GM12892 (cell line): ENCODE data around the gene TRIM37.
"Not testable (repeated sequence)": the region's sequence is repeated elsewhere in the genome, so short reads cannot be mapped to it uniquely, and the experiment has no call there.

ENCODE experiments used
- DNase-seq: peaks from one replicate; pipeline ENCODE4 v3.0.0; 2011; ENCODE audit not compliant: insufficient read length
- FAIRE-seq: peaks from 2 replicates; lab custom pipeline; 2011; peaks lifted over from hg19 to GRCh38; lab: Jason Lieb, UNC
- POLR2A ChIP-seq: IDR thresholded peaks from 2 replicates; pipeline ENCODE4 v1.6.1; 2011; ENCODE audit warnings: low read depth, low read length, control low read depth
- POLR2AphosphoS5 ChIP-seq: IDR thresholded peaks from 2 replicates; pipeline ENCODE4 v1.6.1; 2011; ENCODE audit warnings: low read depth, low read length, control low read depth
- TAF1 ChIP-seq: IDR thresholded peaks from 2 replicates; pipeline ENCODE4 v1.6.1; 2011; ENCODE audit warnings: low read depth, mild to moderate bottlenecking, control low read depth, low read length, borderline replicate concordance

Gene TRIM37

GRCh38 chr17:59108400-59109102 is 1.9 kb upstream of the TRIM37 start:
- TF ChIP-seq TAF1, result no peak
- TF ChIP-seq POLR2AphosphoS5, result no peak
- TF ChIP-seq POLR2A, result no peak
- no peak for DNase-seq
- FAIRE-seq, result no peak

GRCh38 chr17:59107306-59107670 is 608 bp upstream of the TRIM37 start:
- TF ChIP-seq TAF1, result no peak
- no peak; the same call in 1 of the 2 replicates for TF ChIP-seq POLR2AphosphoS5
- TF ChIP-seq POLR2A, result no peak
- FAIRE-seq (no peak), DNase-seq (no peak)

GRCh38 chr17:59105852-59106462 is 723 bp downstream of the TRIM37 start:
- no peak for TF ChIP-seq TAF1
- TF ChIP-seq POLR2A, result no peak
- no peak for TF ChIP-seq POLR2AphosphoS5
- FAIRE-seq (no peak), DNase-seq (peak; percentile 16)

GRCh38 chr17:59101178-59101577 is 5.5 kb downstream of the TRIM37 start:
- no peak for TF ChIP-seq POLR2AphosphoS5
- no peak for TF ChIP-seq POLR2A
- TF ChIP-seq TAF1, result no peak
- DNase-seq (no peak), FAIRE-seq (no peak)

- TF ChIP-seq POLR2AphosphoS5, result no peak
- no peak for TF ChIP-seq TAF1
- no peak for TF ChIP-seq POLR2A
- no peak for FAIRE-seq
- DNase-seq, result no peak
Measured at GRCh38 chr17:59097876-59098275, 8.8 kb downstream of the TRIM37 start.

- DNase-seq (no peak), FAIRE-seq (no peak)
- no peak for TF ChIP-seq POLR2AphosphoS5
- TF ChIP-seq POLR2A, result no peak
- no peak for TF ChIP-seq TAF1
Measured at GRCh38 chr17:59094861-59095530, 11.7 kb downstream of the TRIM37 start.

- DNase-seq (no peak), FAIRE-seq (no peak)
- TF ChIP-seq TAF1, result no peak
- no peak for TF ChIP-seq POLR2AphosphoS5
- TF ChIP-seq POLR2A, result no peak
Measured at GRCh38 chr17:59093702-59094231, 12.9 kb downstream of the TRIM37 start.

GRCh38 chr17:59093145-59093701 is 13.5 kb downstream of the TRIM37 start:
- DNase-seq (no peak), FAIRE-seq (no peak)
- TF ChIP-seq POLR2AphosphoS5, result no peak
- no peak for TF ChIP-seq TAF1

GRCh38 chr17:59090593-59090992 is 16.1 kb downstream of the TRIM37 start:
- FAIRE-seq, DNase-seq: not testable (repeated sequence)

GRCh38 chr17:59084154-59084553 is 22.5 kb downstream of the TRIM37 start:
- DNase-seq (no peak), FAIRE-seq (no peak)
- TF ChIP-seq POLR2AphosphoS5 (no peak), TAF1 (no peak), POLR2A (no peak)

- DNase-seq, result no peak
- TF ChIP-seq TAF1 (no peak), POLR2AphosphoS5 (no peak), POLR2A (no peak)
- FAIRE-seq, result no peak
Measured at GRCh38 chr17:59074494-59074893, 32.2 kb downstream of the TRIM37 start.

GRCh38 chr17:59073972-59074371 is 32.7 kb downstream of the TRIM37 start:
- FAIRE-seq, result no peak
- DNase-seq, result no peak
- no peak for TF ChIP-seq POLR2A
- TF ChIP-seq TAF1, result no peak
- TF ChIP-seq POLR2AphosphoS5, result no peak
